ENCODE results near the gene DLG5. TPM values are rescaled to one million over a fixed set of nuclear protein-coding genes. Genes with fewer than 3 reads are reported as not detected.

DLG5 gene
- total RNA-seq, 4 donors from 2014 or later: 117 to 196 (median 147) TPM

- Histone ChIP-seq H3K27ac (no peak overlapping the region), H3K27me3 (no peaks in the 10 kb centered on the region), H3K4me3 (no peak overlapping the region), H3K4me1 (peaks cover 28% of the 10 kb centered on the region), H3K9me3 (no peaks in the 10 kb centered on the region), H3K36me3 (no peaks in the 10 kb centered on the region)
- DNase-seq (ENCODE audit: low spot score in 2 of 2): peak in 1 of 2 donors; percentile 67
- 34% methylated on average over 5 of the region's 8 CpGs for WGBS
- TF ChIP-seq POLR2AphosphoS5 (IDR thresholded peaks at IDR 0.05): no peak
- TF ChIP-seq, protein P1, sequence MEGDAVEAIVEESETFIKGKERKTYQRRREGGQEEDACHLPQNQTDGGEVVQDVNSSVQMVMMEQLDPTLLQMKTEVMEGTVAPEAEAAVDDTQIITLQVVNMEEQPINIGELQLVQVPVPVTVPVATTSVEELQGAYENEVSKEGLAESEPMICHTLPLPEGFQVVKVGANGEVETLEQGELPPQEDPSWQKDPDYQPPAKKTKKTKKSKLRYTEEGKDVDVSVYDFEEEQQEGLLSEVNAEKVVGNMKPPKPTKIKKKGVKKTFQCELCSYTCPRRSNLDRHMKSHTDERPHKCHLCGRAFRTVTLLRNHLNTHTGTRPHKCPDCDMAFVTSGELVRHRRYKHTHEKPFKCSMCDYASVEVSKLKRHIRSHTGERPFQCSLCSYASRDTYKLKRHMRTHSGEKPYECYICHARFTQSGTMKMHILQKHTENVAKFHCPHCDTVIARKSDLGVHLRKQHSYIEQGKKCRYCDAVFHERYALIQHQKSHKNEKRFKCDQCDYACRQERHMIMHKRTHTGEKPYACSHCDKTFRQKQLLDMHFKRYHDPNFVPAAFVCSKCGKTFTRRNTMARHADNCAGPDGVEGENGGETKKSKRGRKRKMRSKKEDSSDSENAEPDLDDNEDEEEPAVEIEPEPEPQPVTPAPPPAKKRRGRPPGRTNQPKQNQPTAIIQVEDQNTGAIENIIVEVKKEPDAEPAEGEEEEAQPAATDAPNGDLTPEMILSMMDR (IDR thresholded peaks at IDR 0.05): no peak
- no peak for TF ChIP-seq POLR2A (IDR thresholded peaks at IDR 0.05)
- no peak for TF ChIP-seq EP300 (IDR thresholded peaks at IDR 0.05)
These were observed 16.8 kb upstream of the DLG5 start for GRCh38 chr10:77943121-77943901.

GRCh38 chr10:77941790-77942189 lies 15.2 kb upstream of the DLG5 start:
- Histone ChIP-seq H3K36me3 (no peaks in the 10 kb centered on the region), H3K4me3 (no peak overlapping the region), H3K4me1 (peaks cover 28% of the 10 kb centered on the region), H3K9me3 (no peaks in the 10 kb centered on the region), H3K27ac (no peak overlapping the region), H3K27me3 (no peaks in the 10 kb centered on the region)
- no peak for DNase-seq (ENCODE audit: low spot score in 2 of 2)
- WGBS: 92% methylated on average over 6 of the region's 6 CpGs
- TF ChIP-seq POLR2AphosphoS5 (IDR thresholded peaks at IDR 0.05) (no peak), EP300 (IDR thresholded peaks at IDR 0.05) (no peak), POLR2A (IDR thresholded peaks at IDR 0.05) (no peak)
- TF ChIP-seq, protein P1 (IDR thresholded peaks at IDR 0.05): no peak

DNA sequence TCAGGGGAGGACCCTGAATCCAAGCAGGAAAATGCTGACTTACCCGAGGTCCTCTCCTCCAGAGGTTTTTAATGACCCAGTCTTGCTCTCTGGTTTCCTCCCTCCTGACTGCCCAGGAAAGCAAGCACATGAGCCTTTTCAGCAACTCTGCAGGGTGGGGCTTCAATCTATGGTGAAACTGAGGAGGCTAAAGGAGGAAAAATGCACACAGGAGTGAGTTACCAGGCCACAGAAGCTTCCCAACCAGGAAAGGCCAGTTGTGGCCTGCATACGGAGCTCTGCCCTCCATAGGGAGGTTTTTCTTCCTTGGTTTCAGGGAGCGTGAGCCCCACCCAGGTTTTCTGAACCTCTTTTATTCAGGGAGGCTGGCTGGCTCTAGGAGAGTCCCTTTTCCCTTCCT lies 14.1 kb upstream of the DLG5 start:
- no peak for DNase-seq (ENCODE audit: low spot score in 2 of 2)
- Histone ChIP-seq H3K4me3 (no peak overlapping the region), H3K27me3 (no peaks in the 10 kb centered on the region), H3K9me3 (no peaks in the 10 kb centered on the region), H3K27ac (no peak overlapping the region), H3K4me1 (peaks cover 28% of the 10 kb centered on the region), H3K36me3 (no peaks in the 10 kb centered on the region)
- 44% methylated on average over 3 of the region's 3 CpGs for WGBS
- TF ChIP-seq EP300 (IDR thresholded peaks at IDR 0.05) (no peak), POLR2AphosphoS5 (IDR thresholded peaks at IDR 0.05) (no peak), POLR2A (IDR thresholded peaks at IDR 0.05) (no peak)
- TF ChIP-seq, protein P1 (IDR thresholded peaks at IDR 0.05): no peak

GRCh38 chr10:77940225-77940624 lies 13.7 kb upstream of the DLG5 start:
- WGBS: 89% methylated on average over 2 of the region's 2 CpGs
- Histone ChIP-seq H3K27ac (no peak overlapping the region), H3K36me3 (no peaks in the 10 kb centered on the region), H3K4me3 (no peak overlapping the region), H3K9me3 (no peaks in the 10 kb centered on the region), H3K27me3 (no peaks in the 10 kb centered on the region), H3K4me1 (peaks cover 28% of the 10 kb centered on the region)
- TF ChIP-seq POLR2AphosphoS5 (IDR thresholded peaks at IDR 0.05) (no peak), POLR2A (IDR thresholded peaks at IDR 0.05) (no peak), EP300 (IDR thresholded peaks at IDR 0.05) (no peak)
- TF ChIP-seq, protein P1 (IDR thresholded peaks at IDR 0.05): no peak
- DNase-seq (ENCODE audit: low spot score in 2 of 2): no peak

DNA sequence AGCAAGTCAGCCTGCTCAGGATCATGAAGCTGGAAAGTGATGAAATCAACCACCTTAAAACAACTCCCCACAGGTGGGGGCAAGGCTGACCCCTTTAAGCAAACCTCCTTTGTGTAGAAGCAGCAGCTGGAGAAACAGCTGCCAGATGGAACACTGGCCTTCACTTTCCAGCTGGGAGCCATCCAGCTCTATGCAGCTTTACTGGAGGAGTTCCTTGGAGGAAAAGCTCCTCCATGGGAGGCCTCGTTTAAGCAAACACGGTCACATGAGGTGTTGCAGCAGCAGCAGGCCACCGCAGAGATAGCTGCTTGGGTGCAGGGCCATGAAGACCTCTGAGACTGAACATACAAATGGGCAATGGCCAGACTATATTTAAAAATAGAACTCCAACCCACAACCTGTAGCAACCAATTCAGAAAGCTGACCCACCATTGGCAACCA lies 13.0 kb upstream of the DLG5 start:
- peak in 1 of 2 donors; percentile 67 for DNase-seq (ENCODE audit: low spot score in 2 of 2)
- Histone ChIP-seq H3K4me1 (peaks cover 28% of the 10 kb centered on the region), H3K36me3 (no peaks in the 10 kb centered on the region), H3K27me3 (no peaks in the 10 kb centered on the region), H3K27ac (no peak overlapping the region), H3K9me3 (no peaks in the 10 kb centered on the region), H3K4me3 (no peak overlapping the region)
- TF ChIP-seq POLR2AphosphoS5 (IDR thresholded peaks at IDR 0.05) (no peak), EP300 (IDR thresholded peaks at IDR 0.05) (no peak), POLR2A (IDR thresholded peaks at IDR 0.05) (no peak)
- TF ChIP-seq, protein P1 (IDR thresholded peaks at IDR 0.05): no peak
- WGBS: 40% methylated on average over 1 of the region's 3 CpGs

All from suprapubic skin (tissue), 4 donors.